PFSK-1 (cell line): ENCODE results near the gene WDR86.

ENCODE experiments used
- FOXP2 ChIP-seq: optimal IDR thresholded peaks from 2 replicates; pipeline ENCODE3; 2011; ENCODE audit warnings: borderline replicate concordance, control low read depth, inconsistent platforms; ENCODE audit not compliant: insufficient read depth; ENCODE audit errors: extremely low read length, extremely low read depth
- POLR2AphosphoS5 ChIP-seq: IDR thresholded peaks from 2 replicates; pipeline ENCODE4 v1.6.1; 2012; ENCODE audit warnings: low read depth, mild to moderate bottlenecking, control low read depth, low read length, moderate library complexity
- REST ChIP-seq, 2 experiments: IDR thresholded peaks; 2 replicates each; pipeline versions ENCODE4 v1.6.1 to v1.8.0; 2011 to 2012; ENCODE audit warnings: low read depth in 2 of 2, low read length in 2 of 2, control low read depth in 1 of 2, inconsistent platforms in 1 of 2, mild to moderate bottlenecking in 1 of 2, moderate library complexity in 1 of 2; ENCODE audit not compliant: insufficient read depth in 1 of 2
- SIN3A ChIP-seq: IDR thresholded peaks from 2 replicates; pipeline ENCODE4 v1.6.1; 2012; ENCODE audit warnings: mild to moderate bottlenecking, low read length, moderate library complexity, borderline replicate concordance; ENCODE audit not compliant: insufficient read depth
- TAF1 ChIP-seq: IDR thresholded peaks from 2 replicates; pipeline ENCODE4 v1.6.1; 2012; ENCODE audit warnings: low read length, control low read depth, borderline replicate concordance; ENCODE audit not compliant: insufficient read depth

WDR86 gene

GRCh38 chr7:151341357-151342101, 68.3 kb downstream of the WDR86 start, which contains the start of gene NUB1:
Gene NUB1 (plus strand): TSS chr7:151341812. CDS start chr7:151345350, 3,538 bp downstream.
- TF ChIP-seq FOXP2 = peak; percentile 90
- no peak for TF ChIP-seq SIN3A
- TF ChIP-seq TAF1 = no peak
- TF ChIP-seq REST (IDR thresholded peaks at IDR 0.05; ENCODE audit: insufficient read depth in 1 of 2, low read depth in 2 of 2, low read length in 2 of 2) = no peak
- TF ChIP-seq POLR2AphosphoS5 = 0 out of 2 replicates have a peak, but pooled peaks have one; percentile 53

- TF ChIP-seq SIN3A (no peak), FOXP2 (no peak), REST (IDR thresholded peaks at IDR 0.05; ENCODE audit: insufficient read depth in 1 of 2, low read depth in 2 of 2, low read length in 2 of 2) (no peak), TAF1 (no peak), POLR2AphosphoS5 (no peak)
Measured at GRCh38 chr7:151340794-151341356, 69.0 kb downstream of the WDR86 start.

GRCh38 chr7:151339651-151340382, 70.0 kb downstream of the WDR86 start:
- TF ChIP-seq SIN3A = no peak

- TF ChIP-seq POLR2AphosphoS5 (no peak), REST (IDR thresholded peaks at IDR 0.05; ENCODE audit: insufficient read depth in 1 of 2, low read depth in 2 of 2, low read length in 2 of 2) (no peak), TAF1 (no peak), SIN3A (no peak), FOXP2 (no peak)
Measured at GRCh38 chr7:151338809-151339208, 71.0 kb downstream of the WDR86 start.

DNA sequence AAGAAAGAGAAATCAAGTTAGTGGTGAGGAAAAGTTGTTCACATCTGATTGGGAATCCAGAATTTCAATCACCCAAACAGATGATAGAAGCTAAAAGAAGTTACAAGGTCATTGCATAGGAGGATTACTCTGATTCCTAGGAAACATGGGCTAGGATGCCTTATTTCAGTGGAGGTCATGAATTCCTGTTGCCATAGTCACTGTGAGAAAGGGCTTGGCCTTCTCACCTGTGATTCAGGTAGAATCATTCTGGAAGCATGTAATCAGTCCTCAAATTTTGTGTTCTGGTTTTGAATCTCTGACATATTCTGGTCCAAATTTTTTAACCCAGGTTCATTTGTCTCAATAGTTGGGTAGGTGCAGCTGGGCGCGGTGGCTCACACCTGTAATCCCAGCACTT, 72.5 kb downstream of the WDR86 start:
- TF ChIP-seq POLR2AphosphoS5 (no peak), SIN3A (no peak), REST (IDR thresholded peaks at IDR 0.05; ENCODE audit: insufficient read depth in 1 of 2, low read depth in 2 of 2, low read length in 2 of 2) (no peak), TAF1 (no peak), FOXP2 (no peak)
